Measurements from ENCODE around the gene CYP46A1.

The CYP46A1 gene

GRCh38 chr14:99707420-99707819 lies 23.3 kb downstream of the CYP46A1 start:
- DNase-seq = no peak

- DNase-seq = no peak
Observed at GRCh38 chr14:99707921-99708320, 23.8 kb downstream of the CYP46A1 start.

GRCh38 chr14:99708449-99708848 lies 24.4 kb downstream of the CYP46A1 start:
- no peak for DNase-seq

GRCh38 chr14:99713972-99714371 lies 29.9 kb downstream of the CYP46A1 start:
- DNase-seq = no peak

- DNase-seq = no peak
Observed at GRCh38 chr14:99715266-99716000, 31.3 kb downstream of the CYP46A1 start.

- DNase-seq = no peak
Observed at GRCh38 chr14:99716091-99716849, 32.2 kb downstream of the CYP46A1 start.

- DNase-seq = no peak
Observed at GRCh38 chr14:99716850-99717681, 33.0 kb downstream of the CYP46A1 start.

- DNase-seq = no peak
Observed at GRCh38 chr14:99717682-99718013, 33.5 kb downstream of the CYP46A1 start.

- DNase-seq = no peak
Observed at GRCh38 chr14:99718031-99718810, 34.1 kb downstream of the CYP46A1 start.

- DNase-seq = no peak
Observed at GRCh38 chr14:99718811-99719192, 34.7 kb downstream of the CYP46A1 start.

- no peak for DNase-seq
Observed at GRCh38 chr14:99720941-99721791, 37.1 kb downstream of the CYP46A1 start.

GRCh38 chr14:99721792-99722516 lies 37.9 kb downstream of the CYP46A1 start:
- no peak for DNase-seq

- no peak for DNase-seq
Observed at GRCh38 chr14:99722741-99723140, 38.6 kb downstream of the CYP46A1 start.

- DNase-seq = no peak
Observed at GRCh38 chr14:99724196-99724891, 40.2 kb downstream of the CYP46A1 start.

GRCh38 chr14:99724939-99725773 lies 41.1 kb downstream of the CYP46A1 start:
- no peak for DNase-seq

GRCh38 chr14:99725774-99726537 lies 41.9 kb downstream of the CYP46A1 start:
- no peak for DNase-seq

GRCh38 chr14:99726538-99727095 lies 42.5 kb downstream of the CYP46A1 start:
- DNase-seq = no peak

Measured in anterior cingulate cortex (tissue), 58 donors.